Activated CD8-positive, alpha-beta T cell treated with anti-CD3 and anti-CD28 coated beads, Interleukin-2, amount 10 ng/mL, durations not matched to agents 7 days and 5 days (primary cell): Measurements from ENCODE around the gene FRS2. TPM values are rescaled to one million over a fixed set of nuclear protein-coding genes. Genes with fewer than 3 reads are reported as not detected.

Experiments used
- ATAC-seq: fragments of 150-1000 bp; cut with Tn5 transposase; one replicate; pipeline ENCODE4 v1.10.0; 2021; ENCODE audit warnings: moderate library complexity
- CTCF ChIA-PET: fragments of 350-600 bp; sonication (Branson Sonifier 250); formaldehyde crosslinking; loops from one replicate; lab custom pipeline; 2021; ENCODE audit warnings: antibody characterized with exemption; lab: Charles Lee
- POLR2A ChIA-PET: fragments of 350-600 bp; sonication (Branson Sonifier 250); formaldehyde crosslinking; loops from one replicate; lab custom pipeline; 2021; ENCODE audit warnings: antibody characterized with exemption; lab: Charles Lee
- DNase-seq: peaks from one replicate; pipeline ENCODE4 v3.0.0-alpha.2; 2020
- H3K27ac Mint-ChIP-seq: one replicate; pipeline ENCODE4 v1.8.0; 2021; ENCODE audit warnings: mild to moderate bottlenecking, mixed read lengths
- H3K27me3 Mint-ChIP-seq: one replicate; pipeline ENCODE4 v1.8.0; 2021; ENCODE audit warnings: low read depth, mixed read lengths
- H3K36me3 Mint-ChIP-seq: one replicate; pipeline ENCODE4 v1.8.0; 2021; ENCODE audit warnings: low read depth, mixed read lengths
- H3K4me1 Mint-ChIP-seq: one replicate; pipeline ENCODE4 v1.8.0; 2021; ENCODE audit warnings: low read depth, mixed read lengths
- H3K4me3 Mint-ChIP-seq: one replicate; pipeline ENCODE4 v1.8.0; 2021; ENCODE audit warnings: mild to moderate bottlenecking, mixed read lengths
- H3K9me3 Mint-ChIP-seq: one replicate; pipeline ENCODE4 v1.8.0; 2022; ENCODE audit warnings: mixed read lengths; ENCODE audit not compliant: insufficient read depth
- total RNA-seq, 2 experiments: library from RNA; stranded (reverse); gene quantifications; one replicate each; pipeline ENCODE4 v1.2.3, GENCODE V29; 2021

The FRS2 gene
- total RNA-seq, 2 experiments from 2014 or later = 13.0 to 13.7 TPM

DNA sequence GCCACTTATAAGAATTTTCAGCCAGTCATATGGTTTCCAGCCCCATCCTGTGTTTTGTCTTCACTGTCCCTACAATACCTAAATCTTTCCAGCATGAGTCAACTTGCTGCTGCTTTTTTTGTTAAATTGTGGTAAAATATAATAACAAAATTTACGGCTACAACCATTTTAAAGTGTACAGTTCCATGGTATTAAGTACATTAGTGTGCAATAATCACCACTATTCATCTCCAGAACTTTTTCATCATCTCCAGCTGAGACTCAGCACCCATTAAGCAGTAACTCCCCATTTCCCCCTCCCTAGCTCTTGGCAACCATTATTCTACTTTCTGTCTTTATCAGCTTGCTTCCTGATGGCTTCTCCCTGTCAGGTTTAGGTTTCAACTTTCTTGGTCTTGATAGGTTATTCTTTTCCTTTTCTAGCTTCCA, 39.1 kb downstream of the FRS2 start:
- ChIA-PET CTCF (interaction anchor here (1.4 kb wide), 1 partner anchor 12 kb away, joined by 7 read pairs; no protein-coding TSS in a partner anchor), POLR2A (no interaction called here)
- H3K9me3 Mint-ChIP-seq = no peaks in the 10 kb centered on the region
- peaks cover 4% of the 10 kb centered on the region for H3K4me1 Mint-ChIP-seq
- no peak overlapping the region for H3K27ac Mint-ChIP-seq
- ATAC-seq = no peak
- no peaks in the 10 kb centered on the region for H3K36me3 Mint-ChIP-seq
- DNase-seq = no peak
- no peak overlapping the region for H3K4me3 Mint-ChIP-seq
- no peaks in the 10 kb centered on the region for H3K27me3 Mint-ChIP-seq

DNA sequence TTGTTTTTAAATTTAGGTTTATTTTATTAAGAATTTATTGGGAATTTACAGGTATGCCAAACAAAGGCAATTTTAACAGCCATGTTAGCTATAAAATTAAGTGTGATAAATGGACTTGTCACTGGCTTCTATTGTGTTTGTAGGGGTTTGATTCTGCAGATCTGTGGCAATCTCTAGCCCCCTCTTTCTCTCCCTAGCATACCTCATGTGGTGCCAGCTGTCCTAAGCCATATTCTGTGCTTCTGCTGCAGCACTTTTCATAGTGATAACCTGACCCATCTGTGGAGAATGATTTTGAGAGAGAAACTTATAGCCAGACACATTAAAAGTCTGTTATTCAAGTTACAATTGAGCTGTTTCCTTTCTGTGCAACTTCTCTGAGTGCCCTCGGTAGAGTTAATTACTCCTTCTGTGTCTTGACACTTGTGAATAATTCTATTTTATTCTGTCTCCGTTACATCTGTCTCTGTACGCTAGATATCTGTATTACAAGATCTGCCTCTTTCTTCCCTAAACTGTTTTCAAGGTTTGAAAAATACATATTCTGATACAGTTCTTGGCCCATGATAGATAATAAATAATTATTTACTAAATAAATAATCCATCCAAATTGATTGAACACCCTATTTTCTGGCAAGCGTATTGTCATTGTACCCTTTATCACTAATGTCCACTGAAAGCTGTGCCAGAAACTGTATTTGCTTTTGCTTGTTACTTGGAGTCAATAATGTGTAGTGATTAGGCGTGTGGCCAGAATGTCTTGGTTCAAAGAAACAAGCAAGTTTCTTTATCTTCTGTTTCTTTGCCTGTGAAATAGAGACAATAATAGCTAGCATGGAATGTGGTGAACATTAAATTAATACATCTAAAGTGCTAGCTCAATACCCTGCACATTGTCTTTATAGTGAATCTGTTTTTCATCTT, 40.0 kb downstream of the FRS2 start:
- H3K4me1 Mint-ChIP-seq = peaks cover 10% of the 10 kb centered on the region
- H3K9me3 Mint-ChIP-seq = no peaks in the 10 kb centered on the region
- DNase-seq = no peak
- ChIA-PET POLR2A (no interaction called here), CTCF (interaction anchor here (0.8 to 1.4 kb wide), 2 partner anchors 12 to 136 kb away, joined by 3 to 7 read pairs; no protein-coding TSS in a partner anchor)
- no peaks in the 10 kb centered on the region for H3K36me3 Mint-ChIP-seq
- no peak for ATAC-seq
- H3K4me3 Mint-ChIP-seq = no peak overlapping the region
- no peaks in the 10 kb centered on the region for H3K27me3 Mint-ChIP-seq
- no peak overlapping the region for H3K27ac Mint-ChIP-seq

DNA sequence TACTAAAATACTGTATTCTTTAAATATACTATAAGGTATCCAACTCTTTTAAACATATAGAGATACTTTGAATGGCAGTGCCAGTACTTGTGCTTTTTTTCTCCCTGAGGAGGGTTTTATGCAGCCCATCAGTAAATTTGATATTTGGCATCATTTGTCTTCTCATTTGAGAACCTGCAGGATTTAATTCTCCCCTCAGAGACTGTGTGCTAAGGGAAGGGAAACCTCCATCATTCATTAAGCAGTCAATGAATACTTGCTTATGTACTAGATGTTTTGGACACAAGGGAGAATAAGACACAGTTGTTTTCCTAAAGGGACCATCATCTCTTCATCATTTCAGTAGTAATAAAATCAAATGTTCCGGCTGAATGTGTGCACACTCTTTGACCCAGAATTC, 40.8 kb downstream of the FRS2 start:
- no peaks in the 10 kb centered on the region for H3K27me3 Mint-ChIP-seq
- DNase-seq (no peak), ATAC-seq (no peak)
- no peaks in the 10 kb centered on the region for H3K9me3 Mint-ChIP-seq
- no peaks in the 10 kb centered on the region for H3K36me3 Mint-ChIP-seq
- peaks cover 13% of the 10 kb centered on the region for H3K4me1 Mint-ChIP-seq
- H3K27ac Mint-ChIP-seq = no peak overlapping the region
- no peak overlapping the region for H3K4me3 Mint-ChIP-seq
- ChIA-PET POLR2A (no interaction called here), CTCF (interaction anchor here (0.8 kb wide), 1 partner anchor 135 kb away, joined by 3 read pairs; no protein-coding TSS in a partner anchor)

DNA sequence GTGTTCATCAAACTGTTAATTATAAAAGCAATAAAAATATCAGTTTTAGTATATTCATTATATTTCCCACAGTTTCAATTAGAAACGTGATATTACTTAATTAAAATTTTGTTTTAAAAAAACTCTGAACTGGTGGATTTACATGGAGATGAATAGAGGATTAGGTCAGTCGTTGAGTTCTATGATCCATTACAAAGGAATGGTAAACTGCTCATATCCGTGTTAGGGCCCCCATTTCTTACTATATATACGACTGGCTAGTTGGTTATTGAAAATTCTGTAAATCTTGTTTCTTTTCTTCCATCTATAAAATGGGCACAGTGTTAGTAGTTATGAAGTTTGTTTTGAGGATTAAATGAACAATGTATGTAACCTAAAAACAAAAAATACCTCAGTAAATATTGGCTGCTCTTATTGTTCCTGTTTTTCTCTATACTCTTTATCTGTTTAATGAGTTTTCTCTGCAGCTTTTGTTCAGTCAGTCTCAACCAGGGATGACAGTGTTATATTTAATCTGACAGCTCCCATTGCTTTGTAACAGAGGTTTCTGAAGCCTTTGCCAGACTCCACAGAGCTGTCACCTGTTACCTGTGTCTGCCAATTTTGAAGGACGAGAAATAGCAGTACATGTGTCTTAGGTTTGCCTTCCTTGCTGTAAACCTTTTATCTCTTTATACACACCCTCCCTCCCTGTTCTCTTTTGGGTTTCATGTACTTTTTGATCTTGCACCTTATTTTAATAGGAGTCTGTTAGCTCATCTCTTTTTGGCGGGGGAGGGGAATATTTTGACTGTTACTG, 41.5 kb downstream of the FRS2 start:
- Mint-ChIP-seq H3K4me3 (no peak overlapping the region), H3K9me3 (no peaks in the 10 kb centered on the region), H3K27ac (no peak overlapping the region), H3K36me3 (no peaks in the 10 kb centered on the region), H3K27me3 (no peaks in the 10 kb centered on the region), H3K4me1 (peaks cover 13% of the 10 kb centered on the region)
- DNase-seq = no peak
- no peak for ATAC-seq
- ChIA-PET POLR2A (no interaction called here), CTCF (interaction anchor here (1.2 kb wide), 1 partner anchor 9 kb away, joined by 4 read pairs; no protein-coding TSS in a partner anchor)

DNA sequence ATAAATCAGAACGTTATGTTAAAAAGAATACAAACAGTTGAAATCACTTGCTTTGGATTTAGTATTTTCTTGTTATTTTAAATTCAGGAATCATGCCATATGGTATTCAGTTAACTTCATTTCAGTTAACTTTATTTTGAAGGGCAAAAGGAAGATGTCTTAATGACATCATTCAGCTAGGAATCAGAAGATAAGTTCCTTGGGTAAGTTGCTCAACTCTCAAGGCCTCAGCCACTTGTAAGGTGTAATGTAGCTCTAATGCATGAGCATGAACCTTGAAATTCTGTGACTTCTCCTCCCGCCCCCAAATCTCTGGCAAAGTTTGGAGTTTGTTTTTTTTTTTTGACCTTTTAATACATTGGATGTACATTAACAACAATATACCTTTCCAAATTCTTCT, 42.6 kb downstream of the FRS2 start:
- ATAC-seq (no peak), DNase-seq (no peak)
- Mint-ChIP-seq H3K36me3 (no peaks in the 10 kb centered on the region), H3K9me3 (no peaks in the 10 kb centered on the region), H3K4me3 (no peak overlapping the region), H3K27me3 (no peaks in the 10 kb centered on the region), H3K27ac (no peak overlapping the region), H3K4me1 (peaks cover 13% of the 10 kb centered on the region)
- ChIA-PET POLR2A (no interaction called here), CTCF (interaction anchor here (1.2 kb wide), 1 partner anchor 10 kb away, joined by 4 read pairs; no protein-coding TSS in a partner anchor)

DNA sequence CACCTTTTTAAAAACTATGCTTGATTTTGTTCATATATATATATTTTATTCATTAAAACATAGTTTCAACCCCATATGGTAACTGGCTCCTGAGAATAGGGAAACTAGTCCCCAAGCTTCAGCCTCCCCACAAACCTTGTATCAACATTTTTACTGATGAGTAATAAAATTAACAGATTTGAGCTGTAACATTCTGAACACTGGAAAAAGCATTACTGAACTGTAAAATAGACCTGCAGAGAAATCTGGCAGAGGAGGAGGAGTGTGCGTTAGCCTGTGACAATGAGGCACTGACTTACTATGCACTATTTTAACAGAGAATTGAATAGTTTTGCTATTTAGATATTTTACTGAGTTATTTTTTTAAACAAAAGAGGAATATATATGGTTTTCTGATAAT, 43.1 kb downstream of the FRS2 start:
- ChIA-PET CTCF (no interaction called here), POLR2A (no interaction called here)
- Mint-ChIP-seq H3K9me3 (peaks cover 4% of the 10 kb centered on the region), H3K4me3 (no peak overlapping the region), H3K27ac (no peak overlapping the region), H3K4me1 (peaks cover 15% of the 10 kb centered on the region), H3K36me3 (peaks cover 2% of the 10 kb centered on the region), H3K27me3 (no peaks in the 10 kb centered on the region)
- no peak for DNase-seq
- no peak for ATAC-seq

DNA sequence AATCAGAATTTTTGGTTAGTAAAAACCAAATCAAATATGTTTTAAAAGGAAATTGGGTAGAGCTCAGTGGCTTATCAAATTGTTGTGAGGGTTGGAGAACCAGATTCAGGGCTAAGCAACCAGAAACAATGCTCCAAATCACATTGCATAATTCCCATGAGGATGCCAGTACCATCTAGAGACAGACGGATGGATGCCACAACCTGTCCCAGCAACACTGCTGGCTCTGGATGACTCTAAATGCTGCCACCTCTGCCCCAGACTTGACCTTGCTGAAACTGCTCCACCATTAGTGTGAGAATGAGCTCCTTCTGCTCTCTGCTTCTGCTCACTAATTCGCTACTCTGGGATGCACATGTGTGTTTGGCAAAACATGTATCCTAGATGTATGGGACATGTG, 43.9 kb downstream of the FRS2 start:
- Mint-ChIP-seq H3K4me1 (peaks cover 15% of the 10 kb centered on the region), H3K4me3 (no peak overlapping the region), H3K27ac (no peak overlapping the region), H3K27me3 (no peaks in the 10 kb centered on the region), H3K36me3 (peaks cover 4% of the 10 kb centered on the region), H3K9me3 (peaks cover 6% of the 10 kb centered on the region)
- no peak for ATAC-seq
- ChIA-PET CTCF (no interaction called here), POLR2A (no interaction called here)
- no peak for DNase-seq

DNA sequence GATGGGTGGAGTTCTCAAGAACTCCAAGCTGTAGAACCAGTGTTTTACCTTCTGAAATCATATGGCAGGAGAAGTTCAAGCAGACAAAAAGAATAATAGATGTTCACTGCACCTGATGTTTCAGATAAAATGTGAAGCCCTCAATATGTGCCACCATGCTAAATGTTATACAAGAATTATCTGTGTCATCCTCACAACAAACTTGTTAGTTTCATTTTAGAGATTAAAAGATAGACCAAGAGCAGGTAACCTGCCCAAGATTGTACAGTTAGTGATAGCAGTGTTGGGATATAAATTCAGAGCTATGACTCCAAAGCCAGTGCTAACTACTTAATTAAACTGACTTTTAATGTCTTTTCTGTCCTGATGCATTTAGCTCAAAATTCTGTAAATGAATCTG, 44.7 kb downstream of the FRS2 start:
- Mint-ChIP-seq H3K4me3 (no peak overlapping the region), H3K27ac (no peak overlapping the region), H3K27me3 (no peaks in the 10 kb centered on the region), H3K9me3 (peaks cover 6% of the 10 kb centered on the region), H3K4me1 (peaks cover 17% of the 10 kb centered on the region), H3K36me3 (peaks cover 10% of the 10 kb centered on the region)
- ATAC-seq (no peak), DNase-seq (no peak)
- POLR2A ChIA-PET = no interaction called here
- CTCF ChIA-PET = no interaction called here

DNA sequence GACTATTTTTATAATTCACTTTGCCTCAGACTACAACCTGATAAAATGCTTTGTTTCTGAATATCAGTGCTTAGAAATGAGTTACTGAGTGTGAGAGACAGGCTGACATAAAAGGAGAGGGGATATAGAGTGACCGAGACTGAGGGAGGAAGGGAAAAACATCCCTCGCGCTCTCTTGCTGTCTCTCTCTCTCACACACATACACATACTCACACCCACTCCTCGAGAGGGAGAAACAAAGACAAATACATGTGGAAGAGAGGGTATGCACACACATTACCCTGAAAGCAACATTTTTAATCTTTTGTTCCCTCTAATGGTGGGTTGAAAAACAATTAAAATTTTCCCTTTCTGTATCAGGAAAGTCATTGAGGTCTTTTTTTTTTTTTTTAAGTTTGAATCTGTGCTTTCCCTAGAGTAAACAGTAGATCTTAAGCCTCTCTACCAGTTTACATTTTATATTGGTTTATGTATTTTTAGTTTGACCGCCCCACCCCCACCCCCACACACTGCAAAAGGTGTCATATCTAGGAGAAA, 45.3 kb downstream of the FRS2 start:
- no peak for ATAC-seq
- Mint-ChIP-seq H3K27me3 (no peaks in the 10 kb centered on the region), H3K9me3 (peaks cover 6% of the 10 kb centered on the region), H3K4me3 (no peak overlapping the region), H3K36me3 (peaks cover 12% of the 10 kb centered on the region), H3K4me1 (peaks cover 17% of the 10 kb centered on the region), H3K27ac (no peak overlapping the region)
- POLR2A ChIA-PET = no interaction called here
- no peak for DNase-seq
- CTCF ChIA-PET = interaction anchor here (1.2 kb wide), 1 partner anchor 224 kb away, joined by 3 read pairs; no protein-coding TSS in a partner anchor

DNA sequence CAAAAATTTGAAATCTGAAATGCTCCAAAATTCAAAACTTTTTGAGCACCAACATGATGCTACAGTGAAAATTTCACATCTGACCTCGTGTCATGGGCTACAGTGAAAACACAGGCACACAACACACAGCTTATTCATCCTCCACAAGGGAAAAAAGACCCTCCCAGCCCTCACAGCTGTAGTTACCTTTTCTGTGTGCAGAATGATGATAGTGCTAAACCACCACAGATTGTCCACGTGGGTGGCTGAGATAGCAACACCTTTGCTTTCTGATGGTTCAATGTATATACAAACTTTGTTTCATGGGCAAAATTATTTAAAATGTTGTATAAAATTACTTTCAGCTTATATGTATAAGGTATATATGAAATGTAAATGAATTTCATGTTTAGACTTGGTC, 46.8 kb downstream of the FRS2 start:
- H3K36me3 Mint-ChIP-seq = peaks cover 15% of the 10 kb centered on the region
- POLR2A ChIA-PET = no interaction called here
- no peak overlapping the region for H3K4me3 Mint-ChIP-seq
- H3K4me1 Mint-ChIP-seq = peaks cover 17% of the 10 kb centered on the region
- ATAC-seq (no peak), DNase-seq (no peak)
- CTCF ChIA-PET = no interaction called here
- H3K27me3 Mint-ChIP-seq = no peaks in the 10 kb centered on the region
- no peak overlapping the region for H3K27ac Mint-ChIP-seq
- H3K9me3 Mint-ChIP-seq = peaks cover 11% of the 10 kb centered on the region

DNA sequence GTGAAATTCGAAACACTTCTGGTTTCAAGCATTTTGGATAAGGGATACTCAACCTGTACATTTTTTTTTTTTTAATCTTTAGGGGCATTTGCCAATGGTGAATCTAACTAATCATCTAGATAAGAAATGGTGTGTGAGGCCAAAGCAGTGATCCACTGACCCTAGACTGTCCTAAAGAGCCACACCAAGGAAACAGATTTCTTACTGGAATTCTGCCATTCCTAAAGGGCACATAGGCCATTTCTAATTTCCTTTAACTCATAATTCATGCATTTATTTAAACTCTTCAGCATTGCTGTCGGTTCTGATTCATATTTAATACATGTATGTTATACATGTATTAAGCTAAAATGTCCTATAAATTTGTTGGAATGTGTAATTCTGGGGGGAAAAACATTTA, 47.2 kb downstream of the FRS2 start:
- H3K4me1 Mint-ChIP-seq = peaks cover 15% of the 10 kb centered on the region
- no peaks in the 10 kb centered on the region for H3K27me3 Mint-ChIP-seq
- DNase-seq = no peak
- no peak overlapping the region for H3K4me3 Mint-ChIP-seq
- H3K9me3 Mint-ChIP-seq = peaks cover 16% of the 10 kb centered on the region
- no peak overlapping the region for H3K27ac Mint-ChIP-seq
- CTCF ChIA-PET = no interaction called here
- ATAC-seq = no peak
- peaks cover 19% of the 10 kb centered on the region for H3K36me3 Mint-ChIP-seq
- POLR2A ChIA-PET = no interaction called here
